Measurements from ENCODE around the gene EMC10.
"Not testable (repeated sequence)": the region's sequence is repeated elsewhere in the genome, so short reads cannot be mapped to it uniquely, and the experiment has no call there.

The EMC10 gene

GRCh38 chr19:50433201-50434180 is 42.8 kb upstream of the EMC10 start:
- TF ChIP-seq Cebpa-rat (IDR thresholded peaks at IDR 0.05), result no peak

GRCh38 chr19:50434525-50434924 is 41.8 kb upstream of the EMC10 start:
- Histone ChIP-seq H3K4me3 (peak overlapping the region; percentile 43; the same call in 1 of the 2 replicates), H3K9ac (peak overlapping the region; percentile 36), H3K9me3 (no peaks in the 10 kb centered on the region), H3K27ac (peak overlapping the region; percentile 79), H3K27me3 (no peaks in the 10 kb centered on the region), H3K4me1 (peaks cover 69% of the 10 kb centered on the region), H3K36me3 (no peaks in the 10 kb centered on the region), H4K20me1 (peaks cover 9% of the 10 kb centered on the region; the same call in 1 of the 2 replicates), H3K4me2 (peak overlapping the region; percentile 90)
- no peak for TF ChIP-seq Cebpa-rat (IDR thresholded peaks at IDR 0.05)

More at GRCh38 chr19:50433201-50434180, 42.8 kb upstream of the EMC10 start:
- Histone ChIP-seq H3K27me3 (no peaks in the 10 kb centered on the region), H3K27ac (peak overlapping the region; percentile 79), H3K9ac (peak overlapping the region; percentile 72), H4K20me1 (peaks cover 9% of the 10 kb centered on the region; the same call in 1 of the 2 replicates), H3K4me3 (peak overlapping the region; percentile 66), H3K4me2 (peak overlapping the region; percentile 90), H3K36me3 (no peaks in the 10 kb centered on the region), H3K4me1 (peaks cover 79% of the 10 kb centered on the region), H3K9me3 (no peaks in the 10 kb centered on the region)

- H4K20me1 ChIP-seq, result peaks cover 9% of the 10 kb centered on the region; the same call in 1 of the 2 replicates
- peak overlapping the region; percentile 90 for H3K4me2 ChIP-seq
- no peaks in the 10 kb centered on the region for H3K27me3 ChIP-seq
- H3K4me1 ChIP-seq, result peaks cover 66% of the 10 kb centered on the region
- H3K9ac ChIP-seq, result peak overlapping the region; percentile 50; the same call in 1 of the 2 replicates
- H3K27ac ChIP-seq, result peak overlapping the region; percentile 73
- no peaks in the 10 kb centered on the region for H3K36me3 ChIP-seq
- no peak overlapping the region for H3K4me3 ChIP-seq
- no peaks in the 10 kb centered on the region for H3K9me3 ChIP-seq
- TF ChIP-seq Cebpa-rat (IDR thresholded peaks at IDR 0.05), result no peak
Measured at GRCh38 chr19:50435221-50435620, 41.1 kb upstream of the EMC10 start.

GRCh38 chr19:50435627-50436026 is 40.7 kb upstream of the EMC10 start:
- Histone ChIP-seq H3K4me3 (no peak overlapping the region), H4K20me1 (peaks cover 9% of the 10 kb centered on the region; the same call in 1 of the 2 replicates), H3K4me2 (peak overlapping the region; percentile 90), H3K27me3 (no peaks in the 10 kb centered on the region), H3K27ac (peak overlapping the region; percentile 73), H3K9me3 (no peaks in the 10 kb centered on the region), H3K9ac (peak overlapping the region; percentile 50; the same call in 1 of the 2 replicates), H3K4me1 (peaks cover 62% of the 10 kb centered on the region), H3K36me3 (no peaks in the 10 kb centered on the region)
- no peak for TF ChIP-seq Cebpa-rat (IDR thresholded peaks at IDR 0.05)

GRCh38 chr19:50437862-50438449 is 38.4 kb upstream of the EMC10 start:
- no peak overlapping the region for H3K4me3 ChIP-seq
- H3K4me1 ChIP-seq, result peaks cover 45% of the 10 kb centered on the region
- no peak overlapping the region for H3K27ac ChIP-seq
- no peak for TF ChIP-seq Cebpa-rat (IDR thresholded peaks at IDR 0.05)
- no peaks in the 10 kb centered on the region for H3K9me3 ChIP-seq
- no peak overlapping the region for H3K4me2 ChIP-seq
- peaks cover 9% of the 10 kb centered on the region; the same call in 1 of the 2 replicates for H4K20me1 ChIP-seq
- H3K9ac ChIP-seq, result no peak overlapping the region
- H3K27me3 ChIP-seq, result no peaks in the 10 kb centered on the region
- no peaks in the 10 kb centered on the region for H3K36me3 ChIP-seq

GRCh38 chr19:50439130-50439529 is 37.2 kb upstream of the EMC10 start:
- not testable (repeated sequence) for H4K20me1 ChIP-seq

GRCh38 chr19:50444059-50444458 is 32.2 kb upstream of the EMC10 start:
- H4K20me1 ChIP-seq, result no peaks in the 10 kb centered on the region
- H3K27me3 ChIP-seq, result no peaks in the 10 kb centered on the region
- no peak overlapping the region for H3K9ac ChIP-seq
- TF ChIP-seq Cebpa-rat (IDR thresholded peaks at IDR 0.05), result no peak
- H3K4me2 ChIP-seq, result no peak overlapping the region
- no peak overlapping the region for H3K27ac ChIP-seq
- H3K36me3 ChIP-seq, result no peaks in the 10 kb centered on the region
- H3K9me3 ChIP-seq, result 0 out of 2 replicates have a peak, but pooled peaks cover 4% of the 10 kb centered on the region
- peaks cover 4% of the 10 kb centered on the region; the same call in 1 of the 2 replicates for H3K4me1 ChIP-seq
- no peak overlapping the region for H3K4me3 ChIP-seq

More at GRCh38 chr19:50439130-50439529, 37.2 kb upstream of the EMC10 start:
- not testable (repeated sequence) for H3K9me3 ChIP-seq, H3K9ac ChIP-seq, H3K27ac ChIP-seq, H3K36me3 ChIP-seq, H3K4me3 ChIP-seq, H3K4me2 ChIP-seq, H3K27me3 ChIP-seq
- peaks cover 33% of the 10 kb centered on the region for H3K4me1 ChIP-seq

- no peaks in the 10 kb centered on the region for H3K27me3 ChIP-seq
- H3K36me3 ChIP-seq, result no peaks in the 10 kb centered on the region
- TF ChIP-seq Cebpa-rat (IDR thresholded peaks at IDR 0.05), result no peak
- no peaks in the 10 kb centered on the region for H4K20me1 ChIP-seq
- no peak overlapping the region for H3K9ac ChIP-seq
- 0 out of 2 replicates have a peak, but pooled peaks cover 4% of the 10 kb centered on the region for H3K9me3 ChIP-seq
- no peak overlapping the region for H3K4me3 ChIP-seq
- no peak overlapping the region for H3K27ac ChIP-seq
- H3K4me1 ChIP-seq, result peaks cover 6% of the 10 kb centered on the region
- H3K4me2 ChIP-seq, result no peak overlapping the region
Measured at GRCh38 chr19:50447053-50447452, 29.3 kb upstream of the EMC10 start.

- Histone ChIP-seq H3K4me3 (no peak overlapping the region), H3K4me1 (peaks cover 6% of the 10 kb centered on the region)
Measured at GRCh38 chr19:50447750-50448149, 28.6 kb upstream of the EMC10 start.

More at GRCh38 chr19:50447750-50448149, 28.6 kb upstream of the EMC10 start:
- 0 out of 2 replicates have a peak, but pooled peaks cover 4% of the 10 kb centered on the region for H3K9me3 ChIP-seq
- no peak for TF ChIP-seq Cebpa-rat (IDR thresholded peaks at IDR 0.05)
- no peaks in the 10 kb centered on the region for H4K20me1 ChIP-seq
- H3K36me3 ChIP-seq, result no peaks in the 10 kb centered on the region
- H3K27me3 ChIP-seq, result no peaks in the 10 kb centered on the region
- no peak overlapping the region for H3K27ac ChIP-seq
- H3K9ac ChIP-seq, result no peak overlapping the region
- H3K4me2 ChIP-seq, result no peak overlapping the region
